ENCODE data around the gene PLEKHG2. TPM values are rescaled to one million over a fixed set of nuclear protein-coding genes. Genes with fewer than 3 reads are reported as not detected.

Gene PLEKHG2
- total and polyA plus RNA-seq, 9 of the 15 experiments (the other 6 are each of a cell fraction or from before 2014, with no cell fraction given) = 0.98 to 45.7 (median 9.8) TPM

DNA sequence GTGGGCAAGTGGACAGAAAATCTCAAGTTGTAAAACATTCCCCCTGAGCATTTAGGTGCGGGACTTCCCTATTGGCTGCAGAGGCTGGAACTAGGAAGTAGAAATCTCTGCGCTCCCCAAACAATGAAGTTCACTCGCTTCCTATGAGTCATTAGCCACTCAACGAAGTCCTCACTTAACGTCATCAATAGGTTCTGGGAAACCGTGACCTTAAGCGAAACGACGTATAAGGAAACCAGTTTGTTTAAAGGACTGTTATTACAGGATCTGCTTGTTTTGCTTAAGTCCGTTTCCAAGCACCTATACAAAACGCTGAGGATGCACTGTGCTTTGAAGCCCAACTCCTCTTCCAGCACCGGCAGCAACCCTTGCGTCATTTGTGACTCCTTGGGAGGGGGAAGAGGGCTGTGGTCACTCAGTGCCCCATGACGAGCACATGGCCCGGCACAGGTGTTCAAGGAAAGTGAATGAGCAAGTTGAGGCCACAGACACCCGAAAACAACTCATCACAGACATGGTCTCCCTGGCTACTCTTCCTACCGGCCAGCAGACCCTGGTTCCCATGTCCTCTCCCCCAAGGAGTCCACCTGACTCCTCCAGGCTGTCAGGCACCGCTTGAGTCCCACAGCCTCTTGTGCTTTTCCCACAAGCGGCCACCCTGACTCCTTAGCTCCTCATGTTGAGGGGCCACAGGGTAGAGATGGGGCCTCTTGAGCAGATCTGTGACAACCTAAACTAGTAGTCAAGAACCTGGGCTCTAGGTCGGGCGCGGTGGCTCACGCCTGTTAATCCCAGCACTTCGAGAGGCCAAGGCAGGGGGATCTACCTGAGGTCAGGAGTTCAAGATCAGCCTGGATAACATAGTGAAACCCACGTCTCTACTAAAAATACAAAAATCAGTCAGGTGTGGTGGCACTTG lies 18.5 kb downstream of the PLEKHG2 start (continued):
- TF ChIP-seq RREB1 (CRISPR knock-in tag; IDR thresholded peaks at IDR 0.05) = no peak
- TF ChIP-seq ZNF143 (CRISPR knock-in tag; IDR thresholded peaks at IDR 0.05) = no peak; the same call in 1 of the 2 replicates
- peak; percentile 17; the same call in 1 of the 2 replicates for TF ChIP-seq ZBED1 (IDR thresholded peaks at IDR 0.05)
- TF ChIP-seq RBM39 (optimal IDR thresholded peaks at IDR 0.05; ENCODE audit: low read depth, low read length) = no peak
- TF ChIP-seq, protein P1, sequence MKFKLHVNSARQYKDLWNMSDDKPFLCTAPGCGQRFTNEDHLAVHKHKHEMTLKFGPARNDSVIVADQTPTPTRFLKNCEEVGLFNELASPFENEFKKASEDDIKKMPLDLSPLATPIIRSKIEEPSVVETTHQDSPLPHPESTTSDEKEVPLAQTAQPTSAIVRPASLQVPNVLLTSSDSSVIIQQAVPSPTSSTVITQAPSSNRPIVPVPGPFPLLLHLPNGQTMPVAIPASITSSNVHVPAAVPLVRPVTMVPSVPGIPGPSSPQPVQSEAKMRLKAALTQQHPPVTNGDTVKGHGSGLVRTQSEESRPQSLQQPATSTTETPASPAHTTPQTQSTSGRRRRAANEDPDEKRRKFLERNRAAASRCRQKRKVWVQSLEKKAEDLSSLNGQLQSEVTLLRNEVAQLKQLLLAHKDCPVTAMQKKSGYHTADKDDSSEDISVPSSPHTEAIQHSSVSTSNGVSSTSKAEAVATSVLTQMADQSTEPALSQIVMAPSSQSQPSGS (CRISPR knock-in tag; IDR thresholded peaks at IDR 0.05) = no peak
- TF ChIP-seq RAD51 (IDR thresholded peaks at IDR 0.05; ENCODE audit: borderline replicate concordance, low read depth) = peak; percentile 16; the same call in 1 of the 2 replicates
- 0 out of 2 replicates have a peak, but pooled peaks have one; percentile 25 for TF ChIP-seq FOXJ2 (tag; IDR thresholded peaks at IDR 0.05)
- TF ChIP-seq, protein P2, sequence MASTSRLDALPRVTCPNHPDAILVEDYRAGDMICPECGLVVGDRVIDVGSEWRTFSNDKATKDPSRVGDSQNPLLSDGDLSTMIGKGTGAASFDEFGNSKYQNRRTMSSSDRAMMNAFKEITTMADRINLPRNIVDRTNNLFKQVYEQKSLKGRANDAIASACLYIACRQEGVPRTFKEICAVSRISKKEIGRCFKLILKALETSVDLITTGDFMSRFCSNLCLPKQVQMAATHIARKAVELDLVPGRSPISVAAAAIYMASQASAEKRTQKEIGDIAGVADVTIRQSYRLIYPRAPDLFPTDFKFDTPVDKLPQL (IDR thresholded peaks at IDR 0.05; ENCODE audit: extremely low read depth, insufficient read length) = no peak
- TF ChIP-seq GABPB2 (CRISPR knock-in tag; conservative IDR thresholded peaks at IDR 0.05) = no peak
- no peak for TF ChIP-seq MECOM (CRISPR knock-in tag; IDR thresholded peaks at IDR 0.05)
- no peak for TF ChIP-seq HNRNPH1 (optimal IDR thresholded peaks at IDR 0.05; ENCODE audit: low read depth, low read length)
- no peak for TF ChIP-seq ZFPM2 (CRISPR knock-in tag; IDR thresholded peaks at IDR 0.05)
- no peak for TF ChIP-seq HOXB6 (CRISPR knock-in tag; IDR thresholded peaks at IDR 0.05; ENCODE audit: borderline replicate concordance)
- peak; percentile 94 for TF ChIP-seq MTA3 (IDR thresholded peaks at IDR 0.05; ENCODE audit: borderline replicate concordance)
- no peak for TF ChIP-seq SRSF3 (IDR thresholded peaks at IDR 0.05; ENCODE audit: insufficient read depth, low read length)
- TF ChIP-seq PHF21A (IDR thresholded peaks at IDR 0.05; ENCODE audit: borderline replicate concordance, low read depth) = peak; percentile 92
- no peak for TF ChIP-seq ZFP1 (CRISPR knock-in tag; IDR thresholded peaks at IDR 0.05)
- TF ChIP-seq RFX5 (IDR thresholded peaks at IDR 0.05; ENCODE audit: low read depth, low read length) = no peak
- TF ChIP-seq NELFE (IDR thresholded peaks at IDR 0.05; ENCODE audit: insufficient read depth, insufficient read length) = no peak
- no peak for TF ChIP-seq FOXA3 (CRISPR knock-in tag; conservative IDR thresholded peaks at IDR 0.05 in 1 of 2, IDR thresholded peaks at IDR 0.05 in 1 of 2)
- TF ChIP-seq TAF15 (IDR thresholded peaks at IDR 0.05; ENCODE audit: low read depth, low read length) = no peak
